ENCODE data around the gene FRS3.

Gene FRS3, protein sequence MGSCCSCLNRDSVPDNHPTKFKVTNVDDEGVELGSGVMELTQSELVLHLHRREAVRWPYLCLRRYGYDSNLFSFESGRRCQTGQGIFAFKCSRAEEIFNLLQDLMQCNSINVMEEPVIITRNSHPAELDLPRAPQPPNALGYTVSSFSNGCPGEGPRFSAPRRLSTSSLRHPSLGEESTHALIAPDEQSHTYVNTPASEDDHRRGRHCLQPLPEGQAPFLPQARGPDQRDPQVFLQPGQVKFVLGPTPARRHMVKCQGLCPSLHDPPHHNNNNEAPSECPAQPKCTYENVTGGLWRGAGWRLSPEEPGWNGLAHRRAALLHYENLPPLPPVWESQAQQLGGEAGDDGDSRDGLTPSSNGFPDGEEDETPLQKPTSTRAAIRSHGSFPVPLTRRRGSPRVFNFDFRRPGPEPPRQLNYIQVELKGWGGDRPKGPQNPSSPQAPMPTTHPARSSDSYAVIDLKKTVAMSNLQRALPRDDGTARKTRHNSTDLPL

DNA sequence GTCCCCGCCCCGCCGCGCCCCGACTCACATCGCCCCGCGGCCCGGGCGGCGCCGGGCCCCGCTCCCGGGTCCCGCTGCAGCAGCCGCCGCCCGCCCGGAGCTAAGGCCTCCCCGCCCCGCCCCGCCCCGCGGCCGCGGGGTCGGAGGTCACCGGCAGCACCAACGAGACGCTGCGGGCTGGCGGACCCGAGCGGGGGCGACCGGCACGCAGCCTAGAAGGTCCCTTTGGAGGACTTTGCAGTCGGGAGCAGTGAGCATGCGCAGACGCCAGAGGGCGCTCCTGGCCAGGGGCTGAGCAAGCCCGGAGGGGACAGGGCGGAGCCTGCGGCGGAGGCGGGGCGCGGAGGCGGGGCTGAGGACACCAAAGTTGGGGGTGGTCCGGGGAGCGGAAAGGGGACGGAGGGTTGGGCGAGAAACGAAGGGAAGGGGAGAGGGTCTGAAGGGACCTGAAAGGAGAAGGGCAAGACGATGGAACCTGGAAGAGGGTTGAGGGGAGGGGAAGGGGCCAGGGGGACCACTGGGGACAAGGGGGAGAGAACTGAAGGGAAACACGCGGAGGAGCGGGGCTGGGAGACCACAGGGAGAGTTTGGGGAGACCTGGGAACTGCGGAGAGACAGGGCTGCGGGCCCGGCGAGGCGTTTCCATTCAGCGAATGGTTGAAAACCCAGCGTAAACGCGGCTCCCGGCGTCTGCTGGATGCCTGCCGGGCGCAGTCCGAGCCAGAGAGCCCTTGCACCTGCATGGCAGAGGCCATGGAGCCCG lies at the start of gene FRS3:
Gene FRS3, minus strand, starts transcription at position 113 of the 763 bp plus-strand sequence. CDS start 2,913 bp downstream, outside the sequence.
- peak; percentile 93 for TF ChIP-seq CTCF (IDR thresholded peaks at IDR 0.05; ENCODE audit: low read depth, low read length, missing control alignments)
- H3K4me3 ChIP-seq (ENCODE audit: low read depth, low read length) = peak within 1 kb of the TSS; percentile 76
- peak; percentile 87 for DNase-seq (ENCODE audit: low read depth)

GRCh38 chr6:41826343-41827022 lies 46.8 kb upstream of the FRS3 start:
- H3K4me3 ChIP-seq (ENCODE audit: low read depth, low read length) = no peak overlapping the region
- DNase-seq (ENCODE audit: low read depth) = no peak
- no peak for TF ChIP-seq CTCF (IDR thresholded peaks at IDR 0.05; ENCODE audit: low read depth, low read length, missing control alignments)

- H3K4me3 ChIP-seq (ENCODE audit: low read depth, low read length) = no peak overlapping the region
- TF ChIP-seq CTCF (IDR thresholded peaks at IDR 0.05; ENCODE audit: low read depth, low read length, missing control alignments) = no peak
- no peak for DNase-seq (ENCODE audit: low read depth)
Measured at GRCh38 chr6:41824571-41825569, 45.2 kb upstream of the FRS3 start.

- no peak for DNase-seq (ENCODE audit: low read depth)
- TF ChIP-seq CTCF (IDR thresholded peaks at IDR 0.05; ENCODE audit: low read depth, low read length, missing control alignments) = no peak
- no peak overlapping the region for H3K4me3 ChIP-seq (ENCODE audit: low read depth, low read length)
Measured at GRCh38 chr6:41823178-41823577, 43.5 kb upstream of the FRS3 start.

- H3K4me3 ChIP-seq (ENCODE audit: low read depth, low read length) = no peak overlapping the region
- no peak for DNase-seq (ENCODE audit: low read depth)
- TF ChIP-seq CTCF (IDR thresholded peaks at IDR 0.05; ENCODE audit: low read depth, low read length, missing control alignments) = no peak
Measured at GRCh38 chr6:41822021-41822420, 42.3 kb upstream of the FRS3 start.

- no peak for TF ChIP-seq CTCF (IDR thresholded peaks at IDR 0.05; ENCODE audit: low read depth, low read length, missing control alignments)
- H3K4me3 ChIP-seq (ENCODE audit: low read depth, low read length) = no peak overlapping the region
- DNase-seq (ENCODE audit: low read depth) = no peak
Measured at GRCh38 chr6:41821266-41821665, 41.6 kb upstream of the FRS3 start.

All from GM12864 (cell line).